ENCODE data around the gene POLR2F. TPM values are rescaled to one million over a fixed set of nuclear protein-coding genes. Genes with fewer than 3 reads are reported as not detected.
"Not testable (repeated sequence)": the region's sequence is repeated elsewhere in the genome, so short reads cannot be mapped to it uniquely, and the experiment has no call there.

POLR2F gene
- total and polyA plus RNA-seq, 2 donors, result 24.7 to 126 TPM

- DNase-seq (ENCODE audit: extremely low spot score), result no peak
- H3K36me3 ChIP-seq (ENCODE audit: insufficient read depth), result peaks cover 10% of the 10 kb centered on the region
- 74% methylated on average over 2 of the region's 2 CpGs for WGBS
- H3K4me3 ChIP-seq (ENCODE audit: low read depth, low read length), result no peak overlapping the region
- no peaks in the 10 kb centered on the region for H3K4me1 ChIP-seq (ENCODE audit: insufficient read depth)
- H3K27ac ChIP-seq (ENCODE audit: low read depth), result no peak overlapping the region
Observed at GRCh38 chr22:37930952-37931440, 22.5 kb upstream of the POLR2F start.

GRCh38 chr22:37931893-37932389 lies 21.6 kb upstream of the POLR2F start:
- H3K27ac ChIP-seq (ENCODE audit: low read depth), result no peak overlapping the region
- H3K4me1 ChIP-seq (ENCODE audit: insufficient read depth), result no peaks in the 10 kb centered on the region
- H3K4me3 ChIP-seq (ENCODE audit: low read depth, low read length), result no peak overlapping the region
- peaks cover 5% of the 10 kb centered on the region for H3K36me3 ChIP-seq (ENCODE audit: insufficient read depth)
- WGBS, result 88% methylated on average over 6 of the region's 6 CpGs
- no peak for DNase-seq (ENCODE audit: extremely low spot score)

DNA sequence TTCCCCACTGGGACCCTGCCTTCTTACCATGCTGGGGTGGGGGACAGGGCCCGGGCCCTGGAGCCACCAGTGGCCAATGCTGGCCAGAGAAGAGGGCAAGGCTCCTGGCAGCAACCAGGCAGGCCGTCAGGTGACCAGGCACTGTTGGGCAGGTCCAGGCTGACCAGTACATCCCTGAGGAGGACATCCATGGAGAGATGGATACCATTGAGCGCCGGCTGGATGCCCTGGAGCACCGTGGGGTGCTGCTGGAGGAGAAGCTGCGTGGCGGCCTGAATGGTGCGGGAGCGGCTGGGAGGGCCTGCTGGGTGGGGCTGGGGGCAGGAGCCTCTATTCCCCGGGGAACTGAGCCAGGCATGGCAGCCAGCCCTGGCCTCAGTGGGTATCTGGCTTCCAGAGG lies 21.1 kb upstream of the POLR2F start:
- Histone ChIP-seq H3K4me1 (ENCODE audit: insufficient read depth) (no peaks in the 10 kb centered on the region), H3K36me3 (ENCODE audit: insufficient read depth) (peaks cover 4% of the 10 kb centered on the region), H3K27ac (ENCODE audit: low read depth) (no peak overlapping the region), H3K4me3 (ENCODE audit: low read depth, low read length) (no peak overlapping the region)
- 84% methylated on average over 10 of the region's 10 CpGs for WGBS
- no peak for DNase-seq (ENCODE audit: extremely low spot score)

DNA sequence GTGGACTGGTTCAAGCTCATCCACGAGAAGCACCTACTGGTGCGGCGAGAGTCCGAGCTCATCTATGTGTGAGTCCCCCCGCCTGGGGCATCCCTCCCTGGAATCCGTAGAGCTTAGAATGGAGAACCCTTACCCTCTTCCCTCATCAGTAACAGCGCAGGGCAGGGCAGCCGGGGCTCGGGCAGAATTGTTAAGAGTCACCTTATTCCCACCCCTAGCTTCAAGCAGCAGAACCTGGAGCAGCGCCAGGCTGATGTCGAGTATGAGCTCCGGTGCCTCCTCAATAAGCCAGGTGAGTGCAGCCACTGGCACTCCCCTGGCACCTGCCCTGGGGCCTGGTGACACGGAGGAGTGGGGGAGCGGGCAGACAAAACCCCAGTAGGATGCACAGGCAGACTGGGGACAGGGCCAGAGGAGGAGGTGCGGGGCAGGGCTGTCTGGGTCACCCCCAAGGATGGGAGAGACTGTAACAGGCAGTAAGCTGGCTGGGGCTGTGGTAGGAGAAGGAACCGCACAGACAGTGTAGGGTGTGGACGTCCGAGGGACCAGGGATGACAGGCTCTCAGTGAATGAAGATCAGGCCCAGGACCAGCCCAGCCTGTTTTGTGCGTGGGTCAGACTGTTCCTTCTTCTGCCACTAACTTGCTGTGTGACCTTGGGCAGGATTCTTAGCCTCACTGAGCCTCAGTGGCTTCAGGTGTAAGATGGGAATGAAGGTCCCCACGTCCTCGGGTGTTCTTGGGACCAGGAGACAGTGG lies 20.5 kb upstream of the POLR2F start:
- no peak for DNase-seq (ENCODE audit: extremely low spot score)
- peaks cover 4% of the 10 kb centered on the region for H3K36me3 ChIP-seq (ENCODE audit: insufficient read depth)
- no peak overlapping the region for H3K4me3 ChIP-seq (ENCODE audit: low read depth, low read length)
- H3K27ac ChIP-seq (ENCODE audit: low read depth), result peak overlapping the region; percentile 19
- no peaks in the 10 kb centered on the region for H3K4me1 ChIP-seq (ENCODE audit: insufficient read depth)
- 66% methylated on average over 21 of the region's 21 CpGs for WGBS

DNA sequence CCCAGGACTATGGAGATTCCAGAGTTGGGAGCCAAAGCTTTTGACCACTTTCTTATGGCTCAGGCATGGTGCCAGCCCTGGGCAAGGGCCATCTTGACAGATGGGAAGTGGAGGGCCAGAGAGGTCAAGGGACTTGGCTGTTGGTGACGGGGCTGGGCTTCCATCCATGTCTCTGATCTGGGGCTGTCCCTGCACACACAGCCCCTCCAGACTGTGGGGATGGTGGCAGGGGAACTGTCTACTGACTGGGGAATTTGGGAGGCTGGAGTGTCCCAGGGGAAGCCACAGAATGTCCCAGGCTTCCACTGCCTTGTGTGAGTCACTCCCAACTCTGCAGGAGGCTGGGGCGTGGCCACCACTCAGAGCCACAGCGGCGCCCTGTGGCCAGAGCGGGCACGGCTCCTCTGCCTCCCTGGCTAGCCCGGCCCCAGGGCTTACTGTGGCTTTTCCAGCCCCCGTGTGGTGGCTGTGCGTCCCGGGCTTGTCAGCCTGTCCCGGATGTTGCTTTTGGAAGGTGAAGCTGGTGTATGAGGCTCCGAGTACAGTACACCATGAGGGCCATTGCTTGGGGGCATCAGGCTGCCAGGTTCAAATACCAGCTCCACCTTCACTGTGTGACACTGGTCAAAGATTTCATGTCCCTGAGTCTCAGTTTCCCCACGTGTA lies 19.7 kb upstream of the POLR2F start:
- peak overlapping the region; percentile 19 for H3K27ac ChIP-seq (ENCODE audit: low read depth)
- H3K4me1 ChIP-seq (ENCODE audit: insufficient read depth), result no peaks in the 10 kb centered on the region
- 6% methylated on average over 13 of the region's 13 CpGs for WGBS
- peaks cover 4% of the 10 kb centered on the region for H3K36me3 ChIP-seq (ENCODE audit: insufficient read depth)
- no peak overlapping the region for H3K4me3 ChIP-seq (ENCODE audit: low read depth, low read length)
- no peak for DNase-seq (ENCODE audit: extremely low spot score)

DNA sequence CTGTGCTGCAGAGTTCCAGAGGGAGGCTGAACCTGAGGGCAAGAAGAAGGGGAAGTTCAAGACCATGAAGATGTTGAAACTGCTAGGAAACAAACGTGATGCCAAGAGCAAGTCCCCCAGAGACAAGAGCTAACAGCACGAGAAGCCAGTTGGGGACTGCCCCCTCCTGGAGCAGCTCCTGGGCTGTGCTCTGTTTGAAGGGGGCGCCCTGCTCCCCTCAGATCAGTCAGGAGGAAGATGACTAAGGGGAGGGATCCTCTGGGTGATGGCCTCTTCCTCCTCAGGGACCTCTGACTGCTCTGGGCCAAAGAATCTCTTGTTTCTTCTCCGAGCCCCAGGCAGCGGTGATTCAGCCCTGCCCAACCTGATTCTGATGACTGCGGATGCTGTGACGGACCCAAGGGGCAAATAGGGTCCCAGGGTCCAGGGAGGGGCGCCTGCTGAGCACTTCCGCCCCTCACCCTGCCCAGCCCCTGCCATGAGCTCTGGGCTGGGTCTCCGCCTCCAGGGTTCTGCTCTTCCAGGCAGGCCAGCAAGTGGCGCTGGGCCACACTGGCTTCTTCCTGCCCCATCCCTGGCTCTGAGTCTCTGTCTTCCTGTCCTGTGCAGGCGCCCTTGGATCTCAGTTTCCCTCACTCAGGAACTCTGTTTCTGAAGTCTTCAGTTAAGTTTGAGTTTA lies 12.7 kb upstream of the POLR2F start:
- Histone ChIP-seq H3K4me1 (ENCODE audit: insufficient read depth) (no peaks in the 10 kb centered on the region), H3K27ac (ENCODE audit: low read depth) (no peak overlapping the region), H3K36me3 (ENCODE audit: insufficient read depth) (peaks cover 7% of the 10 kb centered on the region), H3K4me3 (ENCODE audit: low read depth, low read length) (no peak overlapping the region)
- DNase-seq (ENCODE audit: extremely low spot score), result no peak
- 79% methylated on average over 12 of the region's 12 CpGs for WGBS

- no peaks in the 10 kb centered on the region for H3K4me1 ChIP-seq (ENCODE audit: insufficient read depth)
- no peak overlapping the region for H3K4me3 ChIP-seq (ENCODE audit: low read depth, low read length)
- WGBS, result 93% methylated on average over 8 of the region's 8 CpGs
- DNase-seq (ENCODE audit: extremely low spot score), result no peak
- H3K27ac ChIP-seq (ENCODE audit: low read depth), result no peak overlapping the region
- peaks cover 5% of the 10 kb centered on the region for H3K36me3 ChIP-seq (ENCODE audit: insufficient read depth)
Observed at GRCh38 chr22:37942133-37942532, 11.4 kb upstream of the POLR2F start.

GRCh38 chr22:37943136-37943824 lies 10.2 kb upstream of the POLR2F start:
- DNase-seq (ENCODE audit: extremely low spot score), result no peak

DNA sequence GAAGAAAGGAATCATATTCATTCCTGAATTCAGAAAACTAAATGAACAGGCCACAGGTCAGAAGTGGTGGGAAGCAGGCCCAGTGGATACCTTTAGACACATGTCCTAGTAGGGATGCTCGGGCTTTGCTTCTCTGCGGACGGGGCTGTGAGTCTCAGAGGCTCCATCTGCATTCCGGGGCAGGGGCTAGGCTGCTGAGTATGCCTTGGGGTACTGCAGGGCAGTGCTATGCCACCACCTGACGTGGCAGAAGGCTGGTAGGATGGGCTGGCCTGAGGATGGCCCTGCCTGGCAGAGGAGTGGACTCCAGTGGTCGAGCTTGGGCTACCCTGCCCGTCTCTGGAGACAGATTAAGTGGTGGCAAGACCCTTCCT lies 9.7 kb upstream of the POLR2F start:
- WGBS, result 91% methylated on average over 7 of the region's 7 CpGs
- no peak for DNase-seq (ENCODE audit: extremely low spot score)
- Histone ChIP-seq H3K36me3 (ENCODE audit: insufficient read depth) (peaks cover 5% of the 10 kb centered on the region), H3K4me3 (ENCODE audit: low read depth, low read length) (no peak overlapping the region), H3K27ac (ENCODE audit: low read depth) (no peak overlapping the region), H3K4me1 (ENCODE audit: insufficient read depth) (no peaks in the 10 kb centered on the region)

More at GRCh38 chr22:37943136-37943824, 10.2 kb upstream of the POLR2F start:
- Histone ChIP-seq H3K27ac (ENCODE audit: low read depth) (no peak overlapping the region), H3K4me1 (ENCODE audit: insufficient read depth) (no peaks in the 10 kb centered on the region), H3K36me3 (ENCODE audit: insufficient read depth) (peaks cover 5% of the 10 kb centered on the region), H3K4me3 (ENCODE audit: low read depth, low read length) (no peak overlapping the region)
- 82% methylated on average over 12 of the region's 12 CpGs for WGBS

- H3K4me1 ChIP-seq (ENCODE audit: insufficient read depth); H3K36me3 ChIP-seq (ENCODE audit: insufficient read depth); DNase-seq (ENCODE audit: extremely low spot score); H3K27ac ChIP-seq (ENCODE audit: low read depth); H3K4me3 ChIP-seq (ENCODE audit: low read depth, low read length): not testable (repeated sequence)
- WGBS, result 93% methylated on average over 11 of the region's 11 CpGs
Observed at GRCh38 chr22:37944423-37944822, 9.1 kb upstream of the POLR2F start.

- not testable (repeated sequence) for H3K4me3 ChIP-seq (ENCODE audit: low read depth, low read length); H3K4me1 ChIP-seq (ENCODE audit: insufficient read depth); H3K36me3 ChIP-seq (ENCODE audit: insufficient read depth); H3K27ac ChIP-seq (ENCODE audit: low read depth); DNase-seq (ENCODE audit: extremely low spot score)
- 89% methylated on average over 14 of the region's 14 CpGs for WGBS
Observed at GRCh38 chr22:37947142-37947795, 6.2 kb upstream of the POLR2F start.

GRCh38 chr22:37951305-37951704 lies 2.2 kb upstream of the POLR2F start:
- Histone ChIP-seq H3K4me1 (ENCODE audit: insufficient read depth) (no peaks in the 10 kb centered on the region), H3K4me3 (ENCODE audit: low read depth, low read length) (no peak overlapping the region), H3K27ac (ENCODE audit: low read depth) (no peak overlapping the region), H3K36me3 (ENCODE audit: insufficient read depth) (no peaks in the 10 kb centered on the region)
- no peak for DNase-seq (ENCODE audit: extremely low spot score)
- WGBS, result 43% methylated on average over 8 of the region's 8 CpGs

DNA sequence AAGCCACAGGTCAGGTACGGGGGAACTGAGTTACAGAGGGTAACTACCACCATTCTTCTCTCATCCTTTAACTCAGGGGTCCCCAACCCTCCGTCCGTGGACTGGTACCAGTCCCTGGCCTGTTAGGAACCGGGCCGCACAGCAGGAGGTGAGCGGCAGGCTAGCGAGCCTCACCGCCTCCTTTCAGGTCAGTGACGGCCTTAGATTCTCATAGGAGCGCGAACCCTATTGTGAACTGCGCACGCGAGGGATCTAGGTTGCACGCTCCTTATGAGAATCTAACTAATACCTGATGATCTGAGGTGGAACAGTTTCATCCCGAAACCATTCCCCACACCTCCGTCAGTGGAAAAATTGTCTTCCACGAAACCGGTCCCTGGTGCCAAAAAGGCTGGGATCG lies 870 bp upstream of the POLR2F start:
- WGBS, result 5% methylated on average over 20 of the region's 20 CpGs
- peak overlapping the region; percentile 79 for H3K4me3 ChIP-seq (ENCODE audit: low read depth, low read length)
- H3K27ac ChIP-seq (ENCODE audit: low read depth); H3K36me3 ChIP-seq (ENCODE audit: insufficient read depth); DNase-seq (ENCODE audit: extremely low spot score); H3K4me1 ChIP-seq (ENCODE audit: insufficient read depth): not testable (repeated sequence)
